Midbrain (tissue), 1 donor: ENCODE results near the gene RAD50.
"Not testable (repeated sequence)": the region's sequence is repeated elsewhere in the genome, so short reads cannot be mapped to it uniquely, and the experiment has no call there.

Experiments used
- DNase-seq: peaks from one replicate; lab custom pipeline; 2025; lab: John Stamatoyannopoulos, UW

RAD50 gene

GRCh38 chr5:132556763-132557477 lies at the start of gene RAD50:
RAD50 (plus strand) TSS chr5:132556977; CDS start chr5:132557325, 348 bp downstream.
- DNase-seq, result peak; percentile 91

- DNase-seq, result no peak
Observed at GRCh38 chr5:132510076-132510475, 46.7 kb upstream of the RAD50 start.

- not testable (repeated sequence) for DNase-seq
Observed at GRCh38 chr5:132513618-132514336, 43.0 kb upstream of the RAD50 start.

GRCh38 chr5:132522067-132522466 lies 34.7 kb upstream of the RAD50 start:
- DNase-seq, result not testable (repeated sequence)

GRCh38 chr5:132524877-132525276 lies 31.9 kb upstream of the RAD50 start:
- not testable (repeated sequence) for DNase-seq

- DNase-seq, result no peak
Observed at GRCh38 chr5:132525299-132525724, 31.5 kb upstream of the RAD50 start.

GRCh38 chr5:132526290-132526973 lies 30.3 kb upstream of the RAD50 start:
- peak; percentile 63 for DNase-seq

- DNase-seq, result no peak
Observed at GRCh38 chr5:132526974-132527564, 29.7 kb upstream of the RAD50 start.

- DNase-seq, result no peak
Observed at GRCh38 chr5:132528021-132528420, 28.8 kb upstream of the RAD50 start.

- DNase-seq, result peak; percentile 4
Observed at GRCh38 chr5:132528866-132529634, 27.7 kb upstream of the RAD50 start.

GRCh38 chr5:132530946-132531345 lies 25.8 kb upstream of the RAD50 start:
- no peak for DNase-seq

GRCh38 chr5:132539716-132540115 lies 17.1 kb upstream of the RAD50 start:
- no peak for DNase-seq

GRCh38 chr5:132540149-132540548 lies 16.6 kb upstream of the RAD50 start:
- DNase-seq, result no peak

- peak; percentile 17 for DNase-seq
Observed at GRCh38 chr5:132540764-132541163, 16.0 kb upstream of the RAD50 start.

GRCh38 chr5:132543472-132544201 lies 13.1 kb upstream of the RAD50 start, which contains the start of gene IL5:
IL5 (minus strand) TSS chr5:132543522; CDS start chr5:132543478, 44 bp downstream.
- no peak for DNase-seq

- DNase-seq, result no peak
Observed at GRCh38 chr5:132546108-132546507, 10.7 kb upstream of the RAD50 start.

GRCh38 chr5:132547269-132547668 lies 9.5 kb upstream of the RAD50 start:
- no peak for DNase-seq

GRCh38 chr5:132548834-132549233 lies 7.9 kb upstream of the RAD50 start:
- not testable (repeated sequence) for DNase-seq

- DNase-seq, result no peak
Observed at GRCh38 chr5:132549576-132549975, 7.2 kb upstream of the RAD50 start.

- DNase-seq, result no peak
Observed at GRCh38 chr5:132556153-132556762, 519 bp upstream of the RAD50 start.
